PC-9 (cell line): Measurements from ENCODE around the gene SNX19. TPM values are rescaled to one million over a fixed set of nuclear protein-coding genes. Genes with fewer than 3 reads are reported as not detected.

Source experiments
- BruUV-seq: library from RNA; stranded (reverse); fragments of 400-500 nt; replicated peaks from 2 replicates; lab custom pipeline; 2021; lab: Mats Ljungman, UMichigan
- CTCF ChIA-PET: fragments of 300-600 bp; sonication (Branson Sonifier 250); formaldehyde crosslinking; loops from one replicate; lab custom pipeline; 2022; ENCODE audit warnings: antibody characterized with exemption; lab: Charles Lee
- POLR2A ChIA-PET: fragments of 300-600 bp; sonication (Branson Sonifier 250); formaldehyde crosslinking; loops from one replicate; lab custom pipeline; 2022; ENCODE audit warnings: antibody characterized with exemption; ENCODE audit not compliant: unreplicated experiment; lab: Charles Lee
- DNase-seq, 2 experiments: peaks; one replicate each; pipeline versions ENCODE4 v3.0.0 to v3.0.0-alpha.2; 2015 to 2022; ENCODE audit warnings: mixed read lengths in 1 of 2
- H2AFZ ChIP-seq: fragments of 200-600 bp; sonication (generic); 2 replicates; pipeline ENCODE4 v1.8.1; 2017; ENCODE audit warnings: antibody characterized with exemption
- H3F3A ChIP-seq: fragments of 200-600 bp; sonication (generic); 2 replicates; pipeline ENCODE4 v1.8.1; 2017; ENCODE audit warnings: antibody characterized with exemption, mild to moderate bottlenecking, low read depth; ENCODE audit not compliant: insufficient read depth
- H3K27ac ChIP-seq: fragments of 200-600 bp; sonication (generic); 2 replicates; pipeline ENCODE4 v1.6.1; 2016; ENCODE audit warnings: mixed run types
- H3K27me3 ChIP-seq: fragments of 200-600 bp; sonication (generic); 2 replicates; pipeline ENCODE4 v1.6.1; 2016; ENCODE audit warnings: low read depth, mixed run types; ENCODE audit not compliant: insufficient read depth
- H3K36me3 ChIP-seq: fragments of 200-600 bp; sonication (generic); 2 replicates; pipeline ENCODE4 v1.6.1; 2016; ENCODE audit warnings: low read depth, mixed run types
- H3K4me1 ChIP-seq: fragments of 200-600 bp; sonication (generic); replicated peaks from 2 replicates; pipeline ENCODE4 v1.6.1; 2016; ENCODE audit warnings: mixed run types; ENCODE audit not compliant: insufficient read depth
- H3K4me2 ChIP-seq: fragments of 200-600 bp; sonication (generic); 2 replicates; pipeline ENCODE4 v1.6.1; 2017; ENCODE audit warnings: mixed run types
- H3K4me3 ChIP-seq: fragments of 200-600 bp; sonication (generic); 2 replicates; pipeline ENCODE4 v1.6.1; 2016; ENCODE audit warnings: mixed run types
- H3K79me2 ChIP-seq: fragments of 200-600 bp; sonication (generic); 2 replicates; pipeline ENCODE4 v1.6.1; 2017; ENCODE audit warnings: low read depth, mixed run types
- H3K9me2 ChIP-seq: fragments of 200-600 bp; sonication (generic); 2 replicates; pipeline ENCODE4 v1.8.1; 2017; ENCODE audit warnings: mild to moderate bottlenecking; ENCODE audit not compliant: insufficient read depth
- H3K9me3 ChIP-seq: fragments of 200-600 bp; sonication (generic); 2 replicates; pipeline ENCODE4 v1.8.1; 2016; ENCODE audit warnings: low read depth; ENCODE audit not compliant: insufficient read depth
- H4K20me1 ChIP-seq: fragments of 200-600 bp; sonication (generic); 2 replicates; pipeline ENCODE4 v1.8.1; 2017; ENCODE audit not compliant: insufficient read depth
- EZH2 ChIP-seq: fragments of 200-600 bp; sonication (generic); IDR thresholded peaks from 2 replicates; pipeline ENCODE4 v1.8.0; 2017; ENCODE audit warnings: antibody characterized with exemption, low read depth
- intact Hi-C: fragments of 100-400 bp; cut with micrococcal nuclease; formaldehyde crosslinking; loops from one replicate; pipeline ENCODE4 v1.10.0; 2022; ENCODE audit not compliant: unreplicated experiment
- total RNA-seq: library from RNA; stranded (reverse); gene quantifications from 2 replicates; pipeline ENCODE4 v1.2.3, GENCODE V29; 2021
- TF ChIP-seq, protein P1 (sequence below): fragments of 200-600 bp; sonication (generic); conservative IDR thresholded peaks from 2 replicates; pipeline ENCODE4 v1.6.1; 2017; ENCODE audit warnings: mixed run types, antibody characterized with exemption, mild to moderate bottlenecking, moderate library complexity

Gene SNX19
- total RNA-seq, 1 experiment from 2014 or later, result 43.5 TPM

DNA sequence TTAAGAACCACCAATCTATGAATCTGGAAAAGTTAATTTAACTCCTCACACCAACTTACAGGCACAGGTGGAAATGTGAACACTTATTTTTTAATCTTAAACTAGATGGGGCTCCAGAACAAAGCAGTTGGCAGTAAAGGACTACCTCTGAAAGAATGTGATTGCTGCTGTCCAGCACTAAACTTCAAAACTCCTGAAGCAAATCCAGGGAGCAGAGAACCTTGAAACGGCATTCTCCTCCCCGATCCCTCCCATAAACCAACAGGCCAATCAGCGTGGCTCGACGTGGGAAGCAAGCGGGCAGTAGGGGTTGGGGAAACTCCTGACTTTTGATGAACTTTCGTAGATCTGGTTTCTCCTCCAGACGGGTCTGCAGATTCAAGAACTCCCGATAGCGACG is 5.0 kb downstream of the SNX19 start:
- Histone ChIP-seq H3K9me2 (no peaks in the 10 kb centered on the region), H3K4me3 (no peak overlapping the region), H3F3A (no peaks in the 10 kb centered on the region), H2AFZ (no peak overlapping the region), H3K4me2 (no peak overlapping the region), H3K9me3 (no peaks in the 10 kb centered on the region), H3K36me3 (peaks cover 24% of the 10 kb centered on the region), H3K4me1 (peaks cover 8% of the 10 kb centered on the region), H3K79me2 (peaks cover 25% of the 10 kb centered on the region), H4K20me1 (no peaks in the 10 kb centered on the region; the same call in 1 of the 2 replicates), H3K27me3 (no peaks in the 10 kb centered on the region), H3K27ac (no peak overlapping the region)
- ChIA-PET CTCF (no interaction called here), POLR2A (no interaction called here)
- intact Hi-C loops, result no loop called here
- TF ChIP-seq, protein P1, sequence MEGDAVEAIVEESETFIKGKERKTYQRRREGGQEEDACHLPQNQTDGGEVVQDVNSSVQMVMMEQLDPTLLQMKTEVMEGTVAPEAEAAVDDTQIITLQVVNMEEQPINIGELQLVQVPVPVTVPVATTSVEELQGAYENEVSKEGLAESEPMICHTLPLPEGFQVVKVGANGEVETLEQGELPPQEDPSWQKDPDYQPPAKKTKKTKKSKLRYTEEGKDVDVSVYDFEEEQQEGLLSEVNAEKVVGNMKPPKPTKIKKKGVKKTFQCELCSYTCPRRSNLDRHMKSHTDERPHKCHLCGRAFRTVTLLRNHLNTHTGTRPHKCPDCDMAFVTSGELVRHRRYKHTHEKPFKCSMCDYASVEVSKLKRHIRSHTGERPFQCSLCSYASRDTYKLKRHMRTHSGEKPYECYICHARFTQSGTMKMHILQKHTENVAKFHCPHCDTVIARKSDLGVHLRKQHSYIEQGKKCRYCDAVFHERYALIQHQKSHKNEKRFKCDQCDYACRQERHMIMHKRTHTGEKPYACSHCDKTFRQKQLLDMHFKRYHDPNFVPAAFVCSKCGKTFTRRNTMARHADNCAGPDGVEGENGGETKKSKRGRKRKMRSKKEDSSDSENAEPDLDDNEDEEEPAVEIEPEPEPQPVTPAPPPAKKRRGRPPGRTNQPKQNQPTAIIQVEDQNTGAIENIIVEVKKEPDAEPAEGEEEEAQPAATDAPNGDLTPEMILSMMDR, result no peak
- TF ChIP-seq EZH2, result no peak
- no TSS peak for BruUV-seq
- no peak for DNase-seq

DNA sequence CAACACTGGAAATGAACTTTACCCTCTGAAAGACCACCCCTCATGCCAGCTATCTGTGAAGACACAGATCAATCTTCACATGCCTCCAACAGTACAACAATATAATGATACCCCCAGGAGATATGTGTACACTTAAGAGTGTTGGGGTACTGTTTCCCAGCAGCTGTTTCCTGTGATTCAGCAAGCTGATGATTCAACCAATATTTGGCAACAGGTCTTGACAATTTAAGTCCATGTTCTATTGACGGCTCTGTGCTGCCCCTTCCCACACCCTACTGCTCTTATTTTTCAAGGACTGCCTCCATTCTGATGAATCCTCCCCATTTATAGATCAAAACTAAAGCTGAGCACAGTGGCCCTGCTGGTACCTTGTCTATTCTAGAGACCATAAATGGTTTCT is 6.6 kb downstream of the SNX19 start:
- no peak for DNase-seq
- Histone ChIP-seq H3K4me1 (no peaks in the 10 kb centered on the region), H3K27me3 (no peaks in the 10 kb centered on the region), H3K27ac (no peak overlapping the region), H4K20me1 (no peaks in the 10 kb centered on the region; the same call in 1 of the 2 replicates), H3K36me3 (peaks cover 32% of the 10 kb centered on the region), H3K9me2 (no peaks in the 10 kb centered on the region), H3K9me3 (no peaks in the 10 kb centered on the region), H2AFZ (no peak overlapping the region), H3K4me2 (no peak overlapping the region), H3K4me3 (no peak overlapping the region), H3K79me2 (peaks cover 9% of the 10 kb centered on the region), H3F3A (no peaks in the 10 kb centered on the region)
- no TSS peak for BruUV-seq
- TF ChIP-seq EZH2, result no peak
- TF ChIP-seq, protein P1, result no peak
- POLR2A ChIA-PET, result no interaction called here
- intact Hi-C loops, result no loop called here
- CTCF ChIA-PET, result no interaction called here

DNA sequence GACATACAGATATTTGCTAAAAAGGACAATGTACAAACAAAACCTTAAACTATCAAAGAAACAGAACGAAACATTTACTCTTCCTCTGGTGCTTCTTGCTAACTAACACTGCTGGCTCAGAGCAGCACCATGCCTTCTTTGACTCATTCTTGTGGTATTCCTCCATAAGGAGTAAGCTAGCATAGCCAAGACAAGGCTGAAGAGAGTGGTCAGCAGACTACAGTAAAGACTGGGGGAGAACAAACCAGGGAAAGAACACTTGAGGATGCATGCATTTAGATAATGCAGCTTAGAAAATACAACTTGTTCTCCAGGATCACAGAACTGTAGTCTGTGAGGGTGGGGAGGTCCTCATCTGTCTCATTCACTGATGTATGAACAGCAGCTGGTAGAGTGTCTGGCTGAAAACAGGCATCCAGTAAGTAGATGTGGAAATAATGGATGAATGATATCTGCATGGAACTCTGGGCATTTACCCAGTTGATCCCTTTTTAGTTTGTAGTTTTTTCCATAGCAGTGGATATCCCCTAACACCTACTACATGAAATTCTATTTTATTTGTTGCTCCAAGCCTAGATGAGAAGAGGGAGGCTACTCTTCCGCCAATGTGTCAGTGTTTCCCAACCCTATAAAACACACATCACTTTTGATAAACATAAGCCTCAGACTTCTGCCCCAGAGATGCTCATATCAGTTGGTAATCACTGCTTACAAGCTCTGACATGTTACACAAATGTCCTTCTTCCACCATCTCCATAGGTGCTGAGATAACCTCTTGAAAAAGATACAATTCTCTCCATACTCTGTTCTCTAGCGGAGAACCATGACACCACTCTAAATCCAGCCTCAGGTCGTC is 7.3 kb downstream of the SNX19 start:
- ChIA-PET POLR2A (interaction anchor here (0.5 kb wide), 1 partner anchor 581 kb away, joined by 6 read pairs; no protein-coding TSS in a partner anchor), CTCF (no interaction called here)
- intact Hi-C loops, result no loop called here
- Histone ChIP-seq H3K9me2 (no peaks in the 10 kb centered on the region), H3K36me3 (peaks cover 32% of the 10 kb centered on the region), H3K4me2 (no peak overlapping the region), H3K9me3 (no peaks in the 10 kb centered on the region), H3K27me3 (no peaks in the 10 kb centered on the region), H2AFZ (no peak overlapping the region), H3F3A (no peaks in the 10 kb centered on the region), H3K79me2 (0 out of 2 replicates have a peak, but pooled peaks cover 3% of the 10 kb centered on the region), H3K4me1 (no peaks in the 10 kb centered on the region), H4K20me1 (peaks cover 4% of the 10 kb centered on the region), H3K4me3 (no peak overlapping the region), H3K27ac (no peak overlapping the region)
- DNase-seq, result no peak
- TF ChIP-seq, protein P1, result no peak
- no peak for TF ChIP-seq EZH2
- no TSS peak for BruUV-seq
